Stimulated activated CD4-positive, alpha-beta T cell treated with anti-CD3 and anti-CD28 coated beads, Interleukin-1b, Interleukin-23, amount 100 ng/mL, for 1 hour (primary cell): ENCODE data around the gene BAHD1.

Experiments used
- DNase-seq, 2 donors: peaks; one replicate each; pipeline ENCODE4 v3.0.0-alpha.2; 2020; ENCODE audit warnings: low read depth in 2 of 2

The BAHD1 gene

DNA sequence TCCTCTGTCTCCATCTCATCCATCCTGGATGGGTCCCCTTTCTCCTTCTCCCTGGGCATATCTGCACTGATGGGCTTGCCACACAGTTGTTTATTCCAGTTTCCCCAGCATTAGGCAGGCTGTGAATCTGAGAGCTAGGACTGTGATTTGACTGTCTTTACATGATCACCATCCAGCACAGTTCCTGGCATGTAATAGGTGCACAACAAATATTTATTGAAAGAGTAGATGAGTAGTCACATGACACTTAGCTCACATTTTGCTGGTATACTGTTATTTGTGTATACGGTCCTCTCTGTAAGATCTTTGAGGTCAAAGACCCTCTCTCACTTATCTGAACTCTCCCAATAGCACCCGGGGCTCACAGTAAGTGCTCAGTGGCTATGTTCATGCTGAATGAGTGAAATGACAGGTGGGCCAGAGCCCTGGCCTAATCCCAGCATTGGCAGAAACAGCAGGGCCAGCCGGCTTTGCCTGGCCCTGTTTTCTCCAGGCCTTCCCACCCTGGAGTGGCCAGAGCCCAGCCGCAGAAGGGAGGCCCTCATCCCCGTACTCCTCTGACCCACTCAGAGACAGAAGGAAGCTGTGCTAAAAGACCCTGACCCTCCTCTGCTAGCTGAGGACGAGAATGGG is 16.2 kb upstream of the BAHD1 start:
- no peak for DNase-seq

DNA sequence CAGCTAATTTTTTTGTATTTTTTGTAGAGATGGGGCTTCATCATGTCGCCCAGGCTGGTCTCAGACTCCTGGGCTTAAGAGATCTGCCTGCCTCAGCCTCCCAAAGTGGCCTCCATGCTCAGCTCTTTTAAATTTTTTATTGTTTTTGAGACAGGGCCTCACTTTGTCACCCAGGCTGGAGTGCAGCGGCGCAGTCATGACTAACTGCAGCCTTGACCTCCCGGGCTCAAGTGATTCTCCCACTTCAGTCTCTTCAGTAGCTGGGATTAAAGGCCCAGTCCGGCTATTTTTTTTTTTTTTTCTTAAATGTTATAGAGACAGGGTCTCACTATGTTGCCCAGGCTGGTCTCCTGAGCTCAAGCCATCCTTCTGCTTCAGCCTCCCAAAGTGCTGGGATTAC is 15.1 kb upstream of the BAHD1 start:
- no peak for DNase-seq

DNA sequence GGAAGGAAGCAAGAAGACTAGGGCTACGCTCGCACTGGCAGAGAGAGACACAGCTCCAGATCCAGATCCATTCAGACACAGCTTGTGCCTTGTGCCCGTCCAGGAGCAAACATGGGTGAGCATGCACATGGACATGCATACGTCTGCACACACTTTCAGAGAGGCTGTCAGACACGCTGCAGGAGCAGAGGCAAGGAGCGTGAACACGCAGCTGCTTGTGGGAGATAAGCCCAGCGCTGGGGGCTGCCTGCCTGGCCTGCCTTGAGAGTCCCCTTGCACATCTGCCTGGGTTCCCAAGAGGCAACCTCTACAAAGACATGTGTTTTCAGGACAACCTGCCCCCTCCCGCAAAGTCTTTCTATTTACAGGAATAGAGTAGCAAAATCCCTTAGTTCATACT is 13.6 kb upstream of the BAHD1 start:
- DNase-seq = no peak

DNA sequence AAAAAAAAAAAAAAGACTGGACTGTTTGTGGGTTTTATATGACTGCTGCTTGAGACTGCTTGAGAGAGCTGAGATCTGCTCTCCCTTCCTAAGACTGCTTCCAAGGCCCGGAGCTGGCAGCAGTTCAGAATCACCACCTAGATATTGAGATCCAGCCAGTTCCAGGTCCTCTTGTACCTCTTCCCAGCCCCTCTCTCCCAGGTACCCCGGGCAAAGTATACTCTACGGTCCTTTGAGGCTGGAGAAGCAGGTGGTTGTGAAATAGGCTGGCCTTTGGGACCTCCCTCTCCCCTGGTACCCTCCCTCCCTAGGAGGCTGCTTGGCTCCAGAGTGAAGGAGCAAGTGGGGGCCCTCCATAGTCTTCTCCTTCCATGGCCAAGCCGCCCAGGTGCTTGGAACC is 12.6 kb upstream of the BAHD1 start:
- no peak for DNase-seq

DNA sequence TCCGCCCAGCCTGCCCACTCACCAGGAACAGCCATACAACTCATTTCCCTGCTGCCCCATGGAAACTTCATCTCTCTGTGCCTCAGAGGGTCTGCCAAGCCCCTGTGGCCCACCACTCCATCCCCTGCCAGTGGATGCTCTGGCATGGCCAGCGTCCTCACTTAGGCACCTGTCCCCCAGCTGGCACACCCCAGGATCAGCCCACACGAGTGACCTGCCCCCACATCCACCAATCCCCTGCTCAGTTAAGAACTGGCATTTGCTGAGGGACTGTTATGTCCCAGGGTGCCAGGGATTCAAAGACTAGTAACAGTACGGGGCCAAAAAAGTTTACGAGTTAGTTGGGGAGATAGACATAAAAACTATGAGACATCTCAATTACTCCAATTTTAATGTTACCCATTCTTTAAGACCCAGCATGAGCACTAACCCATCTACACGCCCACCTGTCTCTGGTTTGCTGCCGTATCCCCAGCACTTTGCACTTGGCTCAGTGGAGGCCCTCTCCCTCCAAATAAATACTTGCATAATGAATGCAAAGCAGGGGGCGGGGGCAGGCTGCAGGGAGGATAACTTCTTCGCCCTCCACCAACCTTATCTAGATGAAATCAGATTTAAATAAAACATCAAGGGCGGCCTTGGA is 11.6 kb upstream of the BAHD1 start:
- no peak for DNase-seq

DNA sequence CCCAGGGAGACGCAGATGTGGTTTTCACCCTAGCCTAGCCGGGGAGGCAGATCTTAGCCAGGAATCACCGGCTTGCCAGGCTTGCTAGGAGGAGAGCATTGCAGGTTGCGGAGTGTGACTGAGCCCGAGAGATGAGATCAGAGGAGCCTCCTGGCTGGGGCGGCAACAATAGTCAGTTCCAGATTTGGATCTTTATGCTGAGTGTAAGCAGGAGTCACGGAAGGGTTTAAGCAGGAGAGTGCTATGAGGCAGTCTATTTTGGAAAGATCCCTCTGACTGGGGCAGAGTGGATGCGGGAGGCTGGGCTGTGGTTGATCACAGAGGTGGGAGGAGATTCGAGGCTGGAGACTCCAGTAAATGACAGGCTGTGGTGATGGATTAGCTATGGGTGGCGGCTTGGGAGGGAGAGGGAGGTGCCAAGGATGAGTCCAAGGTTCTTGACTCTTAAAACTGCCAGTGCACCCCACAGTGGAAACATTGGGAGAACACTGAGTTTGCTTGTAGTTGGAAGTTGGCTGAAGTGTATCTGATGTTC is 10.4 kb upstream of the BAHD1 start:
- DNase-seq = no peak

DNA sequence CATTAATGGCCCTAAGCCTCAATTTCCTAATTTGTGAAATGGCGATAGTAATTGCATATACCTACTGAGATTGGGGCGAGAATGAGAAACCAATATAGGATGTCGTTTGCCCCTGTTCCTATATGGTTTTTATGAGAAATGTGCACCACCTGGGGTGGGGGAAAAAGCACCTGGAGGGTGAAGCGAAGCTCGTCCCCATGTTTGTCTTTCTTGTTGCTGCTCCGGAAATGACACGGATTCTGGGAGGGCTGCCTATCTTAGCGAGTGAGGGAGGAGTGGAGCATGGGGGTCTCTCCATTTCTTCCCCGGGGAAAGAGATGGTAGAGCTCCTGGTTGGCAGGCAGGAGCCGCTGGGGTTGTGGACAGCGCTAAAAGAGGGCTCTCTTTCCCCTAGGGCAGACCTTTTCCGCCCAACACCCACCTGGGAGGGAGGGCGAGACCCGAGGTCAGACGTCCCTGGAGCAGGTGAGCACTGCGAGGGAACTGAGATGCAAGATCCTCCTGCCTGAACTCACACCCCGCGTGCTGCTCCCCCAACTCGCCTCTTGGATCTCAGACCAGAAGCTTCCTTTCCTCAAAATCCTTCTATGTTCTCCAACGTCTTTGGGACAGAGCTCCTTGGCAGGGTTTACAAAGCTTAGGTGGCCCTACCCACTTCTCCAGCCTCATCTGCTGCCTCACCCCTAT is 5.6 kb upstream of the BAHD1 start:
- DNase-seq = no peak

GRCh38 chr15:40435710-40436089 is 5.1 kb upstream of the BAHD1 start:
- no peak for DNase-seq

DNA sequence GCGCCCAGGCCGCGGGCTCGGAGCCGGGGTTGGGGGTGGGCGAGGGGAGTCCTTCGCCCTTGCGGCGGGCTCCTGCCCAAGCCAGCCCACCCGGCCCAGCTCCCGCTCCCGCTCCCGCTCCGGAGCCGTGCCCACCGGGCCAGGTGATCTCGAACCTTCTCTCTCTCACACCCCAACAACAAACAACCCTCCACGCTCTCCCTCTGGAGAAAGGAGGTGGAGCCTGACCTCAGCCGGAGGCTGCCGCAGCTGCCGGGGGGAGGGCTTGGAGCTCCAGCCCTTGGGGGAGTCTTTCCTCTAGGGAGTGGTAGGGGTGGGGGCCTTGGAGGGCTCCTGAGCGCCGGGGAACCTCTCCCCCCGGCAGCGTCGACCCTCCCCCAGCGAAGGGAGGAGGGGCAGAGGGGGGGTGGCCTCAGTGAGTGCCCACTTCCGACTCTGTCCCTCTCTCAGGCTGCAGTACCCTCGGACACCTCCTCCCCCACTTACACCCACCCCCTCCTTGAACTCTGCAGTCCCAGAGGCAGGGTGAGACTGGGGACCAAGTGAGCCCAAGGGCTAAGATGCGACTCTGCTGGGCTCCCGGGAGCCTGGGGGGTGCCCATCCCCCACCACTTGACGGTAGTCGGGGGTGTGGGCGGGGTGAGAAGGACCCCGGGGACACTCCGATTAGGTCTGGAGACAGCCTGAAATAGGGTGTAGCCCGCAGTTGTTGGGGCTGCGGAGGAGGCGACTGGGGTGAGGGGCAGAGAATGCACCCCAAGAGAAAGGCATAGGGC is 4.4 kb upstream of the BAHD1 start:
- DNase-seq = no peak

GRCh38 chr15:40436892-40437751 is 3.6 kb upstream of the BAHD1 start:
- no peak for DNase-seq

DNA sequence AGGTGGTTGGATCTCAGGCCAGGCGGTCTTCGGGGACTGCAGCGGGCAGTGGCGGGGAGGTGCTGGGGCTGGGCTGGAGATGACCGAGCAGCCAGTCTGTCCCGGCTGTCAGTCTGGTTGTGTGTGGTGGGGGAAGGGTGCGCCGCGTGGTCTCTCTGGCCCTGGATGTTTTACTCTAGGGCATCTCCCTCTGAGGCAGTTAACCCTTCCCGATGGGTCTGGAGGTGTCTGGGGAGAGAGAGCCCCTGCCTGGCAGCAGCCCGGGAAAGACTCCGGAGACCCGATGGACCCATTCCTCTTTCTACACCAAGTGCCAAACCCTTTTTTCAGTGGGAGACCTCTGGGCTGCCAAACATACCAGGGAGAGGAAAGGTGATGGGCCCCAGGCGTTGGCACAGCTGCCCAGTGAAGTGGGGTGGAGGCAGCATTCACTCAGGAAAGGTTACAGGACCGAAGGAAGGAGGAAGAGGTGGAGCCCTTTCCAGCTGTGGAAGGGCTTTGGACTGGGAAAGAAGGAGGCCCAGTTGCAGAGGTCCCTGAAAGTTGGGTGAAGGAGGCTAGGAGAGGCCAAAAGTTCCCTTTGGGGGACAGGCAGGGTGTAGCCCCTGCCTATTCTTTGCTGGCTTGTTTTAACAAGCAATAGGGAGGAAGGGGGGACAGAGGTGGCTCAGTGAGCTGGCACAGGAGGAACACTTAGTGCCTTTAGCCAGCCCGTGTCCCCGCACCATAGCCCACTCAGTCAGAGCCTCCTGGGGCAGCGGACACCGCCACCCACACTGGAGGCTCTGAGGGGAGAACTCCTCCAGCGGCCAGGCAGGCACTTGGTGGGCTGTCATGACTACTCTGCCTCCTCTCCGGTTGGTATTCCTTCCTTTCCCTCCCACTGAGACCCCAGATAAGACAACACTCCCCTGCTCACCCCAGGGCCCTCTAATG is 2.7 kb upstream of the BAHD1 start:
- DNase-seq = no peak

GRCh38 chr15:40438712-40439111 is 2.0 kb upstream of the BAHD1 start:
- no peak for DNase-seq

DNA sequence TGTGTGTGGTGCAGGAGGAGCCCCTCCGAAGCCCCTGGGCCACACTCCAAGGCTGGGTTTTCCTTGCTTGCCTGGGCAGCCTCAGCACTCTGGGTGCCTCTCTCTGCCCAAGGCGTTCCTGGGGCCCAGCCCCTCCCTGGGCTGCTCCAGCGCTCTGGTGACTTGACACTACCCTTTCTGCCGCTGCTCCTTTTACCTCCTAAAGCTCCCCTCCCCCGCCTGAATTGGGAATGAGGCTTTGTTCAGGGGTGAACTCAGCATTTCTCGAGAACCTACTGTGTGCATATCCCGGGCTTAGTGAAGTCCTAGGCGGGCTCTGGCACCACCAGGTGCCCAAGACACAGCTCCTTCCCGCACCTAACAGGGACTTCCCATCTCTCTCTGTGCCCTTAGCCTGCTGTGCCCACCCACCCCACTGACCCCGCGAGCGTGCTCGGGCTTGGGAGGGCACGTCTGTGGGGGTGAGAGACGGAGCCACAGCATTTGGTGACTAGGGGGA is 1.2 kb upstream of the BAHD1 start:
- no peak for DNase-seq

- DNase-seq = no peak
Observed at GRCh38 chr15:40439960-40440742, 602 bp upstream of the BAHD1 start.

DNA sequence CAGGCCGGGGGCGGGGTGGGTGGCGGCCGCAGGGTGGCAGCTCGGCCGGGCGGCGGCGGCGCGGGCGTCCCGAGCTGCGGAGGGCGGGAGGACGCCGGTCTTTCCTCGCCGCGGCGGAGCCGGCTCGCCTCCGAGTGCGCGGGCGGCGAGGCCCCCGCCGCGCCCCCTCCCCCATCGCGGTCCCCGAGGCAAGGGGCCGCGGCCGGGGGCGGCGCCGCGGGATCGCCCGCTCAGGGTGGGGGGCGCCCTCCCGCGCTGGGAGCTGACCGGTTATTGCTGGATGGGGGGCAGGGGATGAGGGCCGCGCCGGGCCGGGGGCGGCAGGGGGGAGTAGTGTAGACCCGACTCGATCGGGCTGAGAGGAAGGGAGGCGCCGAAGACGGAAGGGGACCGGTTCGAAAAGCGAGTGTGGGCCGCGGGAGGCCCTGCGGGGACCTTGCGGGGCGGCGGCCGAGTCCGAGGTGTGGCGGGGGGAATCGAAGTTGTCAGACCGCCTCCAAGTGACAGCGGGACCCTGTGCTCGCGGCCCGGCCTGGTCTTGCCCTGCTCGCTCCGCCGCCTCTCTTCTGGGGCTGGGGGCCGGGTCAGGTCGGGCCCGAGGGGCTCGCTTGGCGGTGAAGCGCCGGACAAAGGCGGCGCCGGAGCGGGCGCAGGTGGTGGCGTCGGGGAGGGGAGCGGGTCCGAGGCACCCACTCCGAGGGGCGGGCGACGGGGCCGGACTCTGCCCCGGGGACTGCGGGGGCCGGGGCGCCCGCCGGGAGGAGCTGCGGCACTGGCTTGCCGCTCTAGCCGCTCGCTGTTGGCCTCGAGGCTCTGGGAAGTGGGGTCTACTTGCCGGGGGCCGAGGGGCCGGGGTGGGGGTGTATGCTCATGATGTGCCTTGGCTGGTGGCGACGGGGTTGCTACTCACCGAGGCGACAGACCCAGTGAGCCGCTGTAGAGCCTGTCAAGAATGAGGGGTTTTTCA is 1.1 kb downstream of the BAHD1 start:
- DNase-seq = no peak

- no peak for DNase-seq
Observed at GRCh38 chr15:40443255-40443654, 2.5 kb downstream of the BAHD1 start.

DNA sequence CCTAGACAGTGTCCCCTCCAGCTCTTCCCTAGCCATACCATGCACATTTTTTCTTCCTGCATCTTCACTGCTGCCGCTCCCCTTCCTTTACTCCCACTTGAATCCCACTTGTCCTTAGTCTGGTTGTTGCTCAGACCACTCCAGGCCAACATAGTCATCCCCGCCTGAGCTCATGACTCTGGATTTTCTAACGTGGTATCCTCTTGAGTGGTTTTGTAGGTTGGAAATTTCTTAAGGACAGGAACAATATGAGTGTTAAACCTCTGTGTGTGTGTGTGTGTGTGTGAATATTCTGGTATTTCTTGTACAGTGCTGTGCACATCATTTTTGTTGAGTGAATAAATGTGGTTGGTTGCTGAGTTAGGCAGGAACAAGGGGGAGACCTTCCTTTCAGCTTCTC is 3.1 kb downstream of the BAHD1 start:
- no peak for DNase-seq

- DNase-seq = no peak
Observed at GRCh38 chr15:40444736-40445135, 4.0 kb downstream of the BAHD1 start.
